HepG2 (cell line): ENCODE results near the gene C10orf71. TPM values are rescaled to one million over a fixed set of nuclear protein-coding genes. Genes with fewer than 3 reads are reported as not detected.

Source experiments
- ATAC-seq: fragments of 200-7000 bp; cut with Tn5 transposase; 3 replicates; pipeline ENCODE4 v1.9.1; 2020; ENCODE audit warnings: mild to moderate bottlenecking, moderate library complexity
- BruUV-seq: library from RNA; stranded (reverse); fragments of 400-500 nt; replicated peaks from 2 replicates; lab custom pipeline; 2021; lab: Mats Ljungman, UMichigan
- CTCF ChIA-PET: fragments of 300-600 bp; formaldehyde crosslinking; extraction: SDS; loops from one replicate; lab custom pipeline; 2021; ENCODE audit warnings: low total read pairs, inconsistent platforms, low intra/inter-chr PET ratio; lab: Yijun Ruan, JAX
- POLR2A ChIA-PET: fragments of 350-600 bp; sonication (Branson Sonifier 250); formaldehyde crosslinking; loops from one replicate; lab custom pipeline; 2020; ENCODE audit warnings: antibody characterized with exemption, inconsistent platforms; lab: Yijun Ruan, JAX
- DNase-seq: peaks from one replicate; pipeline ENCODE4 v3.0.0-alpha.2; 2015; ENCODE audit warnings: low spot score
- FAIRE-seq: peaks from 3 replicates; lab custom pipeline; 2011; peaks lifted over from hg19 to GRCh38; lab: Jason Lieb, UNC
- H2AFZ ChIP-seq: one replicate; pipeline ENCODE4 v1.6.1; 2011; ENCODE audit warnings: low read length, inconsistent platforms
- H3K27ac ChIP-seq: fragments of 300-600 bp; 3 replicates; pipeline ENCODE4 v1.8.0; 2011; ENCODE audit warnings: mixed run types, mild to moderate bottlenecking, mixed read lengths, low read length, inconsistent platforms; ENCODE audit not compliant: insufficient read depth; ENCODE audit errors: extremely low read length
- H3K27me3 ChIP-seq, 2 experiments: fragments of 200-600 bp in 1 of 2; 2 replicates in 1 of 2; 3 replicates in 1 of 2; pipeline versions ENCODE4 v1.6.0 to v1.8.0; 2011; ENCODE audit warnings: low read length in 2 of 2, mild to moderate bottlenecking in 2 of 2, moderate library complexity in 2 of 2, inconsistent platforms in 1 of 2; ENCODE audit not compliant: insufficient read depth in 2 of 2, control insufficient read depth in 1 of 2
- H3K36me3 ChIP-seq, 2 experiments: fragments of 200-600 bp in 1 of 2; replicated peaks in 1 of 2; 2 replicates in 1 of 2; 3 replicates in 1 of 2; pipeline versions ENCODE4 v1.5.1 to v1.8.0; 2011; ENCODE audit warnings: low read length in 2 of 2, inconsistent platforms in 1 of 2; ENCODE audit not compliant: insufficient read depth in 2 of 2, control insufficient read depth in 1 of 2
- H3K4me1 ChIP-seq: 2 replicates; pipeline ENCODE4 v1.5.1; 2012; ENCODE audit warnings: low read length, inconsistent platforms; ENCODE audit not compliant: insufficient read depth
- H3K4me2 ChIP-seq: 2 replicates; pipeline ENCODE4 v1.6.0; 2011; ENCODE audit warnings: low read depth, low read length, inconsistent platforms
- H3K4me3 ChIP-seq, 3 experiments: fragments of 200-600 bp in 1 of 3; sonication (generic), shearing (Covaris generic) in 1 of 3; replicated peaks in 1 of 3; 2 replicates each; pipeline ENCODE4 v1.5.1; 2011 to 2016; ENCODE audit warnings: low read length in 3 of 3, inconsistent platforms in 2 of 3, low read depth in 2 of 3, mild to moderate bottlenecking in 2 of 3, control low read depth in 1 of 3, mixed read lengths in 1 of 3; ENCODE audit not compliant: insufficient read depth in 1 of 3
- H3K79me2 ChIP-seq: one replicate; pipeline ENCODE4 v1.6.1; 2011; ENCODE audit warnings: low read length, inconsistent platforms; ENCODE audit not compliant: insufficient read depth
- H3K9ac ChIP-seq: 2 replicates; pipeline ENCODE4 v1.6.0; 2011; ENCODE audit warnings: mild to moderate bottlenecking, low read depth, low read length, inconsistent platforms; ENCODE audit not compliant: insufficient read depth
- H3K9me3 ChIP-seq: 2 replicates; pipeline ENCODE4 v1.5.1; 2012; ENCODE audit warnings: mild to moderate bottlenecking, low read length
- H4K20me1 ChIP-seq: 2 replicates; pipeline ENCODE4 v1.6.0; 2011; ENCODE audit warnings: inconsistent platforms, mild to moderate bottlenecking, low read length, moderate library complexity; ENCODE audit not compliant: insufficient read depth
- GABPA ChIP-seq, 2 experiments: IDR thresholded peaks; 2 replicates each; pipeline ENCODE4 v1.6.1; 2011 to 2016; ENCODE audit warnings: low read depth in 2 of 2, low read length in 1 of 2, missing biosample characterization in 1 of 2, missing genetic modification characterization in 1 of 2
- IKZF1 ChIP-seq: fragments of 450-650 bp; IDR thresholded peaks from 2 replicates; pipeline ENCODE4 v1.7.1; 2016
- MIER2 ChIP-seq: IDR thresholded peaks from 2 replicates; pipeline ENCODE4 v1.6.1; 2016; ENCODE audit warnings: missing biosample characterization, missing genetic modification reagents
- MLLT10 ChIP-seq: sonication (generic); formaldehyde crosslinking; IDR thresholded peaks from 2 replicates; pipeline ENCODE4 v1.4.0; 2020; ENCODE audit warnings: missing genetic modification reagents
- PRPF4 ChIP-seq: fragments of 200-400 bp; formaldehyde crosslinking; IDR thresholded peaks from 2 replicates; pipeline ENCODE4 v1.6.1; 2016; ENCODE audit warnings: low read length, low read depth; ENCODE audit not compliant: poor library complexity, severe bottlenecking
- PTBP1 ChIP-seq: fragments of 200-400 bp; formaldehyde crosslinking; IDR thresholded peaks from 2 replicates; pipeline ENCODE4 v1.6.1; 2018; ENCODE audit warnings: low read length, low read depth; ENCODE audit not compliant: poor library complexity, severe bottlenecking
- SRSF9 ChIP-seq: fragments of 200-400 bp; formaldehyde crosslinking; IDR thresholded peaks from 2 replicates; pipeline ENCODE4 v1.6.1; 2018; ENCODE audit warnings: borderline replicate concordance, mild to moderate bottlenecking, low read depth, low read length; ENCODE audit not compliant: insufficient read depth, poor library complexity, severe bottlenecking
- TRAFD1 ChIP-seq: sonication (generic); formaldehyde crosslinking; IDR thresholded peaks from 2 replicates; pipeline ENCODE4 v1.5.1; 2020; ENCODE audit warnings: missing genetic modification reagents, mild to moderate bottlenecking, borderline replicate concordance
- ZNF609 ChIP-seq: sonication (generic); formaldehyde crosslinking; IDR thresholded peaks from 2 replicates; pipeline ENCODE4 v1.4.0; 2020; ENCODE audit warnings: mild to moderate bottlenecking, missing genetic modification reagents, borderline replicate concordance
- ZNF724P ChIP-seq: sonication (generic); formaldehyde crosslinking; IDR thresholded peaks from 2 replicates; pipeline ENCODE4 v1.8.0; 2022; ENCODE audit warnings: missing genetic modification reagents, borderline replicate concordance
- ZNF780A ChIP-seq: sonication (generic); formaldehyde crosslinking; IDR thresholded peaks from 2 replicates; pipeline ENCODE4 v1.8.0; 2022; ENCODE audit warnings: mild to moderate bottlenecking, missing genetic modification reagents, moderate library complexity
- ZSCAN25 ChIP-seq: sonication (generic); formaldehyde crosslinking; IDR thresholded peaks from 2 replicates; pipeline ENCODE4 v1.8.0; 2022; ENCODE audit warnings: mild to moderate bottlenecking, missing genetic modification reagents
- WGBS: methylation state at CpG from one replicate; pipeline ENCODE4 v1.1.6; 2017; ENCODE audit warnings: low lambda C conversion rate; 5-methylcytosine and 5-hydroxymethylcytosine counted together
- in situ Hi-C: cut with HindIII; loops from 2 replicates; pipeline ENCODE4 v1.10.0; 2017; ENCODE audit warnings: low pct_unique_long_range_greater_than_20kb; ENCODE audit not compliant: extremely low pct_ligation_motif_present
- intact Hi-C: fragments of 100-400 bp; cut with micrococcal nuclease; formaldehyde crosslinking; loops from one replicate; pipeline ENCODE4 v1.10.0; 2022; ENCODE audit not compliant: unreplicated experiment
- polyA plus RNA-seq, 8 experiments: library from polyadenylated mRNA; depleted of rRNA in 3 of 8; stranded (reverse) in 7 of 8; unstranded in 1 of 8; fragments of >200 nt; fragmentation: Illumina TruSeq in 4 of 8; extraction: Trizol in 4 of 8; gene quantifications; 2 replicates each; pipeline versions ENCODE4 v1.2.1 to v1.2.3, GENCODE V29; 2011 to 2016; ENCODE audit warnings: low read depth in 4 of 8, missing spikeins in 1 of 8, mixed read lengths in 1 of 8; ENCODE audit not compliant: insufficient read depth in 1 of 8
- total RNA-seq, 5 experiments: library from RNA; depleted of rRNA; stranded (reverse); fragments of >200 nt; fragmentation: Illumina TruSeq; extraction: Trizol; gene quantifications; 2 replicates each; pipeline ENCODE4 v1.2.3, GENCODE V29; 2016; ENCODE audit warnings: low read depth in 1 of 5
- TF ChIP-seq, protein P1 (sequence below): sonication (generic); formaldehyde crosslinking; IDR thresholded peaks from 2 replicates; pipeline ENCODE4 v1.5.1; 2020; ENCODE audit warnings: missing genetic modification reagents, mild to moderate bottlenecking, borderline replicate concordance
- TF ChIP-seq, protein P2 (sequence below): IDR thresholded peaks from 2 replicates; pipeline ENCODE4 v1.6.1; 2018; ENCODE audit warnings: missing genetic modification reagents

The C10orf71 gene
- total and polyA plus RNA-seq, 2 of the 13 experiments (the other 11 are each of a cell fraction or from before 2014, with no cell fraction given) = not detected

GRCh38 chr10:49289480-49289879 is 9.5 kb upstream of the C10orf71 start:
- peaks cover 0 to 19% of the 10 kb centered on the region in 2 experiments; a peak in 3 of 5 replicates for H3K27me3 ChIP-seq
- 0% methylated on average over 4 of the region's 4 CpGs for WGBS
- H3K4me1 ChIP-seq = no peaks in the 10 kb centered on the region
- no peak overlapping the region for H3K9ac ChIP-seq
- no peak overlapping the region for H3K4me2 ChIP-seq
- in situ Hi-C loops (no loop called here), intact Hi-C loops (no loop called here)
- H2AFZ ChIP-seq = no peak overlapping the region
- ChIA-PET CTCF (no interaction called here), POLR2A (no interaction called here)
- DNase-seq (no peak), FAIRE-seq (no peak), ATAC-seq (no peak)
- no TSS peak for BruUV-seq
- H4K20me1 ChIP-seq = no peaks in the 10 kb centered on the region
- no peak overlapping the region for H3K4me3 ChIP-seq
- no peaks in the 10 kb centered on the region for H3K9me3 ChIP-seq
- no peaks in the 10 kb centered on the region for H3K36me3 ChIP-seq
- H3K27ac ChIP-seq = no peak overlapping the region
- H3K79me2 ChIP-seq = no peaks in the 10 kb centered on the region
- TF ChIP-seq IKZF1 (no peak), ZNF609 (CRISPR knock-in tag) (no peak), ZNF724P (CRISPR knock-in tag) (no peak), MIER2 (CRISPR knock-in tag) (no peak), GABPA (IDR thresholded peaks at IDR 0.05; ENCODE audit: low read depth, low read length) (no peak), GABPA (CRISPR knock-in tag; IDR thresholded peaks at IDR 0.05; ENCODE audit: low read depth) (no peak), TRAFD1 (CRISPR knock-in tag) (no peak), ZSCAN25 (CRISPR knock-in tag) (no peak), MLLT10 (CRISPR knock-in tag) (no peak), PRPF4 (no peak), SRSF9 (no peak), PTBP1 (no peak), ZNF780A (CRISPR knock-in tag) (no peak)
- TF ChIP-seq, protein P1, sequence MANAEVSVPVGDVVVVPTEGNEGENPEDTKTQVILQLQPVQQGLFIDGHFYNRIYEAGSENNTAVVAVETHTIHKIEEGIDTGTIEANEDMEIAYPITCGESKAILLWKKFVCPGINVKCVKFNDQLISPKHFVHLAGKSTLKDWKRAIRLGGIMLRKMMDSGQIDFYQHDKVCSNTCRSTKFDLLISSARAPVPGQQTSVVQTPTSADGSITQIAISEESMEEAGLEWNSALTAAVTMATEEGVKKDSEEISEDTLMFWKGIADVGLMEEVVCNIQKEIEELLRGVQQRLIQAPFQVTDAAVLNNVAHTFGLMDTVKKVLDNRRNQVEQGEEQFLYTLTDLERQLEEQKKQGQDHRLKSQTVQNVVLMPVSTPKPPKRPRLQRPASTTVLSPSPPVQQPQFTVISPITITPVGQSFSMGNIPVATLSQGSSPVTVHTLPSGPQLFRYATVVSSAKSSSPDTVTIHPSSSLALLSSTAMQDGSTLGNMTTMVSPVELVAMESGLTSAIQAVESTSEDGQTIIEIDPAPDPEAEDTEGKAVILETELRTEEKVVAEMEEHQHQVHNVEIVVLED (CRISPR knock-in tag) = no peak
- TF ChIP-seq, protein P2, sequence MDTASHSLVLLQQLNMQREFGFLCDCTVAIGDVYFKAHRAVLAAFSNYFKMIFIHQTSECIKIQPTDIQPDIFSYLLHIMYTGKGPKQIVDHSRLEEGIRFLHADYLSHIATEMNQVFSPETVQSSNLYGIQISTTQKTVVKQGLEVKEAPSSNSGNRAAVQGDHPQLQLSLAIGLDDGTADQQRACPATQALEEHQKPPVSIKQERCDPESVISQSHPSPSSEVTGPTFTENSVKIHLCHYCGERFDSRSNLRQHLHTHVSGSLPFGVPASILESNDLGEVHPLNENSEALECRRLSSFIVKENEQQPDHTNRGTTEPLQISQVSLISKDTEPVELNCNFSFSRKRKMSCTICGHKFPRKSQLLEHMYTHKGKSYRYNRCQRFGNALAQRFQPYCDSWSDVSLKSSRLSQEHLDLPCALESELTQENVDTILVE (CRISPR knock-in tag) = no peak
